Right atrium auricular region (tissue), 2 donors: Measurements from ENCODE around the gene DNM3. TPM values are rescaled to one million over a fixed set of nuclear protein-coding genes. Genes with fewer than 3 reads are reported as not detected.

Experiments used
- DNase-seq: peaks from one replicate; pipeline ENCODE4 v3.0.0-alpha.2; 2019; ENCODE audit warnings: low spot score
- H3K27ac ChIP-seq, 2 donors: fragments of 200-600 bp; sonication (generic); 1 replicate in 1 of 2; 2 replicates in 1 of 2; pipeline ENCODE4 v1.5.1; 2016 to 2019
- H3K27me3 ChIP-seq, 2 donors: fragments of 200-600 bp; sonication (generic); one replicate each; pipeline versions ENCODE4 v1.5.1 to v1.6.0; 2017 to 2019
- H3K36me3 ChIP-seq: fragments of 200-600 bp; sonication (generic); one replicate; pipeline ENCODE4 v1.5.1; 2016
- H3K4me1 ChIP-seq, 2 donors: fragments of 200-600 bp; sonication (generic); one replicate each; pipeline versions ENCODE4 v1.5.1 to v1.6.0; 2017 to 2019
- H3K4me3 ChIP-seq, 2 donors: fragments of 200-600 bp; sonication (generic); 1 replicate in 1 of 2; 2 replicates in 1 of 2; pipeline ENCODE4 v1.5.1; 2017 to 2019; ENCODE audit warnings: mild to moderate bottlenecking in 1 of 2, moderate library complexity in 1 of 2
- H3K9me3 ChIP-seq, 2 donors: fragments of 200-600 bp; sonication (generic); one replicate each; pipeline ENCODE4 v1.5.1; 2019
- CTCF ChIP-seq, 2 donors: fragments of 200-600 bp; sonication (generic); IDR thresholded peaks; one replicate each; pipeline ENCODE4 v1.5.1; 2019; ENCODE audit warnings: antibody characterized with exemption in 2 of 2
- total RNA-seq, 2 donors: library from RNA; depleted of rRNA; stranded (reverse); fragments of >200 nt; gene quantifications; one replicate each; pipeline ENCODE4 v1.1.0, GENCODE V29; 2016

DNM3 gene
- total RNA-seq, 2 donors from 2014 or later: 1.0 to 1.6 TPM

DNA sequence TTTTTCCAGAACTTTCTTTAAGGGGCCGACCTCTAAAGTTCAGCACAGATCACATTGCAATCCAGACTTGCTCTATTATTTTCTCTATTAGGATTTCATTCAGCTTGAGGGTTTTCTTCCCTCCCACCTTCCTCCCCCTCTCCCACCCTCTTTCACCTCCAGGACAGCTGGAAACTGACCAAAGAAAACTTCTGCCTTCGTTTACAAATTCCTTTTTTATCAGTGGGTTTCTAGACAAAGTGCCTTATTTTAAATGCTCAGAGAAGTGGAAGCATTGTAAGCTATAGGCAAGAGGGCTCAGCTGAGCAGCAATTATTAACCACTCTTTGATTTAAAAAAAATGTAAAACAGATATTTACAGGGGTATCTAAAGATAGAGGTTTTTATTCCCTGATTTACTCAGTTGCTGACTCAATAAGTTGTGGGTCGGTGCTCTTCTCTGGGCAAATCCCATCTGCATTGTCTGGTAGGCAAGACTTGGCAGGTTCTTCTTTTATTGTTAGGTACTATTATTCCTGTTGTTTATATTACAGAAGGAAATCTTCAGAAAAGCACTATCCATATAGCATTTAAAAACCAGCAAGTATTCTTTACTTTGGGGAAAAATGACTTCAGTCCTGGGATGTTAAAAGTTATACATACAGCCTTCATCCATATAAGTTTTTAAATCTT is 302.2 kb downstream of the DNM3 start:
- Histone ChIP-seq H3K4me1 (peaks cover 0 to 9% of the 10 kb centered on the region in 2 donors), H3K4me3 (peak overlapping the region; percentile 47 to 55), H3K27me3 (no peaks in the 10 kb centered on the region), H3K27ac (peak overlapping the region; percentile 76 to 81), H3K9me3 (no peaks in the 10 kb centered on the region), H3K36me3 (no peaks in the 10 kb centered on the region)
- TF ChIP-seq CTCF (IDR thresholded peaks at IDR 0.05): no peak
- no peak for DNase-seq

GRCh38 chr1:172144445-172145061 is 303.3 kb downstream of the DNM3 start:
- Histone ChIP-seq H3K4me3 (peak overlapping the region; percentile 47 to 55), H3K27me3 (no peaks in the 10 kb centered on the region)
- no peak for TF ChIP-seq CTCF (IDR thresholded peaks at IDR 0.05)

GRCh38 chr1:172145231-172145651 is 303.9 kb downstream of the DNM3 start:
- Histone ChIP-seq H3K36me3 (no peaks in the 10 kb centered on the region), H3K4me3 (peak overlapping the region; percentile 47 to 55), H3K27ac (peak overlapping the region; percentile 76 to 81), H3K9me3 (no peaks in the 10 kb centered on the region), H3K27me3 (no peaks in the 10 kb centered on the region), H3K4me1 (peaks cover 0 to 9% of the 10 kb centered on the region in 2 donors)
- DNase-seq: no peak
- no peak for TF ChIP-seq CTCF (IDR thresholded peaks at IDR 0.05)

More at GRCh38 chr1:172144445-172145061, 303.3 kb downstream of the DNM3 start:
- H3K36me3 ChIP-seq: no peaks in the 10 kb centered on the region
- peak; percentile 91 for DNase-seq
- no peaks in the 10 kb centered on the region for H3K9me3 ChIP-seq
- peak overlapping the region; percentile 76 to 81 for H3K27ac ChIP-seq
- H3K4me1 ChIP-seq: peaks cover 0 to 9% of the 10 kb centered on the region in 2 donors

DNA sequence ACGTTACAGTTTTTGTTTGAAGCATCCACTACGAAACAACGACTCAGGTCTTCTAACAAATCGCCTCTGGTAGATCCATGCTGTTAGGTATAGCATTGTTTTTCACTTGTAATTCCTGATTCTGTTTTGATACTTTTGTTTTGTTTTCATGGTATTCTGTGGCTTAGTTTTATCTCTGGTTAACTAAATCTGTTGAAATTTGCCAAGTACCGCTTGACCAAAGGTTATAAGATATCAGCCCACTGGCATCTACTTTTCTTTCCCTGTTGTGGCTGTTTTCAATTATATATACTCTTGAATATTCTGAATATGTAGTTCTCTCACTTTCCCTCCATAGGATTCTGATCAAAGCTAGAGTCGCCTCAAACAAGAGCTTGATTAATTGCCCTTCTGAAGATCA is 304.4 kb downstream of the DNM3 start:
- no peak for TF ChIP-seq CTCF (IDR thresholded peaks at IDR 0.05)
- no peak for DNase-seq
- peak overlapping the region; percentile 76 to 81 for H3K27ac ChIP-seq
- H3K27me3 ChIP-seq: no peaks in the 10 kb centered on the region
- H3K9me3 ChIP-seq: no peaks in the 10 kb centered on the region
- H3K36me3 ChIP-seq: no peaks in the 10 kb centered on the region
- peaks cover 0 to 9% of the 10 kb centered on the region in 2 donors for H3K4me1 ChIP-seq
- peak overlapping the region in 1 of 2 donors; percentile 47 for H3K4me3 ChIP-seq

GRCh38 chr1:172146141-172146850 is 305.0 kb downstream of the DNM3 start:
- DNase-seq: no peak
- no peak for TF ChIP-seq CTCF (IDR thresholded peaks at IDR 0.05)
- Histone ChIP-seq H3K4me1 (peaks cover 0 to 9% of the 10 kb centered on the region in 2 donors), H3K4me3 (no peak overlapping the region), H3K36me3 (no peaks in the 10 kb centered on the region), H3K9me3 (no peaks in the 10 kb centered on the region), H3K27ac (peak overlapping the region; percentile 76 to 81), H3K27me3 (no peaks in the 10 kb centered on the region)
